ENCODE results near the gene PRKG1. TPM values are rescaled to one million over a fixed set of nuclear protein-coding genes. Genes with fewer than 3 reads are reported as not detected.

The PRKG1 gene
- total RNA-seq, 2 donors from 2014 or later = 145 to 381 TPM

- H3K4me1 ChIP-seq (ENCODE audit: control insufficient read depth in 1 of 2, low read depth in 2 of 2) = peaks cover 26 to 82% of the 10 kb centered on the region in 2 donors
- no peak for ATAC-seq (ENCODE audit: insufficient number of reproducible peaks, low FRiP score, low read depth)
- peak overlapping the region in 1 of 2 donors; percentile 4 for H3K27ac ChIP-seq
- DNase-seq (ENCODE audit: low spot score) = no peak
- H3K36me3 ChIP-seq = no peaks in the 10 kb centered on the region
- no peak overlapping the region for H3K4me3 ChIP-seq
- TF ChIP-seq CTCF (IDR thresholded peaks at IDR 0.05) = no peak
- H3K27me3 ChIP-seq (replicated peaks; ENCODE audit: insufficient read depth) = no peaks in the 10 kb centered on the region
- H3K9me3 ChIP-seq = no peaks in the 10 kb centered on the region
Observed at GRCh38 chr10:51425431-51425830, 351.1 kb downstream of the PRKG1 start.

GRCh38 chr10:51427758-51428157 lies 353.5 kb downstream of the PRKG1 start:
- TF ChIP-seq CTCF (IDR thresholded peaks at IDR 0.05) = no peak
- Histone ChIP-seq H3K9me3 (no peaks in the 10 kb centered on the region), H3K36me3 (no peaks in the 10 kb centered on the region), H3K27ac (no peak overlapping the region), H3K4me1 (ENCODE audit: control insufficient read depth in 1 of 2, low read depth in 2 of 2) (peaks cover 18 to 60% of the 10 kb centered on the region in 2 donors), H3K27me3 (replicated peaks; ENCODE audit: insufficient read depth) (no peaks in the 10 kb centered on the region), H3K4me3 (no peak overlapping the region)
- DNase-seq (ENCODE audit: low spot score) (no peak), ATAC-seq (ENCODE audit: insufficient number of reproducible peaks, low FRiP score, low read depth) (no peak)

- Histone ChIP-seq H3K4me3 (no peak overlapping the region), H3K27ac (no peak overlapping the region), H3K27me3 (replicated peaks; ENCODE audit: insufficient read depth) (no peaks in the 10 kb centered on the region), H3K9me3 (no peaks in the 10 kb centered on the region), H3K36me3 (no peaks in the 10 kb centered on the region), H3K4me1 (ENCODE audit: control insufficient read depth in 1 of 2, low read depth in 2 of 2) (peaks cover 19 to 51% of the 10 kb centered on the region in 2 donors)
- TF ChIP-seq CTCF (IDR thresholded peaks at IDR 0.05) = no peak
- no peak for ATAC-seq (ENCODE audit: insufficient number of reproducible peaks, low FRiP score, low read depth)
- DNase-seq (ENCODE audit: low spot score) = no peak
Observed at GRCh38 chr10:51430506-51430905, 356.2 kb downstream of the PRKG1 start.

- no peak for ATAC-seq (ENCODE audit: insufficient number of reproducible peaks, low FRiP score, low read depth)
Observed at GRCh38 chr10:51433949-51434475, 359.7 kb downstream of the PRKG1 start.

GRCh38 chr10:51436805-51437204 lies 362.5 kb downstream of the PRKG1 start:
- ATAC-seq (ENCODE audit: insufficient number of reproducible peaks, low FRiP score, low read depth) (no peak), DNase-seq (ENCODE audit: low spot score) (no peak)
- Histone ChIP-seq H3K27me3 (replicated peaks; ENCODE audit: insufficient read depth) (no peaks in the 10 kb centered on the region), H3K4me1 (ENCODE audit: control insufficient read depth in 1 of 2, low read depth in 2 of 2) (peaks cover 11 to 42% of the 10 kb centered on the region in 2 donors), H3K4me3 (no peak overlapping the region), H3K9me3 (no peaks in the 10 kb centered on the region), H3K36me3 (no peaks in the 10 kb centered on the region), H3K27ac (no peak overlapping the region)
- no peak for TF ChIP-seq CTCF (IDR thresholded peaks at IDR 0.05)

More at GRCh38 chr10:51433949-51434475, 359.7 kb downstream of the PRKG1 start:
- Histone ChIP-seq H3K9me3 (no peaks in the 10 kb centered on the region), H3K4me3 (no peak overlapping the region), H3K27me3 (replicated peaks; ENCODE audit: insufficient read depth) (no peaks in the 10 kb centered on the region), H3K27ac (no peak overlapping the region), H3K36me3 (no peaks in the 10 kb centered on the region), H3K4me1 (ENCODE audit: control insufficient read depth in 1 of 2, low read depth in 2 of 2) (peaks cover 15 to 35% of the 10 kb centered on the region in 2 donors)
- DNase-seq (ENCODE audit: low spot score) = no peak
- no peak for TF ChIP-seq CTCF (IDR thresholded peaks at IDR 0.05)

Measured in thoracic aorta (tissue), 2 donors.